ENCODE measurements around the gene RGS6. TPM values are rescaled to one million over a fixed set of nuclear protein-coding genes. Genes with fewer than 3 reads are reported as not detected.
A peak's percentile ranks its signal among the peaks of the same experiment; 100 is the strongest.

RGS6 gene
- total RNA-seq, 4 donors from 2014 or later: 7.6 to 25.3 (median 17.2) TPM

- Histone ChIP-seq H3K9me3 (no peaks in the 10 kb centered on the region), H3K4me1 (peaks cover 12 to 14% of the 10 kb centered on the region in 2 donors), H3K27me3 (no peaks in the 10 kb centered on the region), H3K36me3 (no peaks in the 10 kb centered on the region), H3K4me3 (replicated peaks in 1 of 3) (no peak overlapping the region), H3K27ac (peak overlapping the region in 1 of 3 donors; percentile 8)
- no peak for TF ChIP-seq CTCF (IDR thresholded peaks at IDR 0.05)
- no peak for TF ChIP-seq POLR2A (IDR thresholded peaks at IDR 0.05)
- 0% methylated on average over 1 of the region's 1 CpG for WGBS, 2 donors
- intact Hi-C loops (cut with DNase I): no loop called here
- peak in 1 of 2 donors; percentile 45 for DNase-seq
Measured at GRCh38 chr14:72495668-72496067, 563.4 kb downstream of the RGS6 start.

- intact Hi-C loops (cut with DNase I): no loop called here
- H3K4me1 ChIP-seq: peaks cover 21 to 26% of the 10 kb centered on the region in 2 donors
- TF ChIP-seq CTCF (IDR thresholded peaks at IDR 0.05) (no peak), POLR2A (IDR thresholded peaks at IDR 0.05) (no peak)
- no peaks in the 10 kb centered on the region for H3K36me3 ChIP-seq
- H3K4me3 ChIP-seq (replicated peaks in 1 of 3): no peak overlapping the region
- 95 to 100% methylated on average over 4 to 6 of the region's 7 CpGs for WGBS, 2 donors
- no peak for DNase-seq
- H3K9me3 ChIP-seq: no peaks in the 10 kb centered on the region
- H3K27ac ChIP-seq: no peak overlapping the region
- no peaks in the 10 kb centered on the region for H3K27me3 ChIP-seq
Measured at GRCh38 chr14:72498646-72499045, 566.4 kb downstream of the RGS6 start.

GRCh38 chr14:72499746-72500145 is 567.5 kb downstream of the RGS6 start:
- Histone ChIP-seq H3K36me3 (no peaks in the 10 kb centered on the region), H3K27me3 (no peaks in the 10 kb centered on the region), H3K9me3 (no peaks in the 10 kb centered on the region), H3K4me3 (replicated peaks in 1 of 3) (no peak overlapping the region), H3K4me1 (peaks cover 21 to 26% of the 10 kb centered on the region in 2 donors), H3K27ac (peak overlapping the region; percentile 63 to 77 (median 71))
- 86 to 91% methylated on average over 5 of the region's 5 CpGs for WGBS, 2 donors
- TF ChIP-seq CTCF (IDR thresholded peaks at IDR 0.05) (no peak), POLR2A (IDR thresholded peaks at IDR 0.05) (no peak)
- DNase-seq: no peak
- intact Hi-C loops (cut with DNase I): no loop called here

GRCh38 chr14:72500234-72500838 is 568.1 kb downstream of the RGS6 start:
- peaks cover 21 to 26% of the 10 kb centered on the region in 2 donors for H3K4me1 ChIP-seq
- WGBS, 2 donors: 13 to 26% methylated on average over 4 of the region's 4 CpGs

More at GRCh38 chr14:72500234-72500838, 568.1 kb downstream of the RGS6 start:
- H3K27ac ChIP-seq: peak overlapping the region; percentile 63 to 77 (median 71)
- H3K36me3 ChIP-seq: no peaks in the 10 kb centered on the region
- TF ChIP-seq POLR2A (IDR thresholded peaks at IDR 0.05) (no peak), CTCF (IDR thresholded peaks at IDR 0.05) (no peak)
- intact Hi-C loops (cut with DNase I): no loop called here
- H3K9me3 ChIP-seq: no peaks in the 10 kb centered on the region
- DNase-seq: peak in 1 of 2 donors; percentile 17
- no peak overlapping the region for H3K4me3 ChIP-seq (replicated peaks in 1 of 3)
- H3K27me3 ChIP-seq: no peaks in the 10 kb centered on the region

Measured in thyroid gland (tissue), 4 donors.